WERI-Rb-1 (cell line): ENCODE data around the gene LRRC3.

Source experiments
- DNase-seq: peaks from one replicate; pipeline ENCODE4 v3.0.0-alpha.2; 2020
- H3K27ac ChIP-seq: fragments of 250-450 bp; sonication (Bioruptor Pico); 2 replicates; pipeline ENCODE4 v1.5.1; 2020; ENCODE audit warnings: mild to moderate bottlenecking, moderate library complexity
- H3K27me3 ChIP-seq: fragments of 250-450 bp; sonication (Bioruptor Pico); 2 replicates; pipeline ENCODE4 v1.5.1; 2021; ENCODE audit warnings: mild to moderate bottlenecking, low read depth, moderate library complexity; ENCODE audit not compliant: insufficient read depth, severe bottlenecking
- H3K36me3 ChIP-seq: fragments of 250-450 bp; sonication (Bioruptor Pico); 2 replicates; pipeline ENCODE4 v1.5.1; 2020; ENCODE audit warnings: mild to moderate bottlenecking, moderate library complexity
- H3K4me3 ChIP-seq: 2 replicates; pipeline ENCODE4 v1.5.1; 2011; ENCODE audit warnings: low read depth, mild to moderate bottlenecking, control low read depth, low read length
- H3K9me3 ChIP-seq: fragments of 250-450 bp; sonication (Bioruptor Pico); 2 replicates; pipeline ENCODE4 v1.5.1; 2021; ENCODE audit warnings: mild to moderate bottlenecking, moderate library complexity; ENCODE audit not compliant: severe bottlenecking
- TF ChIP-seq, protein P1 (sequence below): IDR thresholded peaks from 2 replicates; pipeline ENCODE4 v1.5.1; 2011; ENCODE audit warnings: low read depth, mild to moderate bottlenecking, control low read depth, inconsistent platforms, low read length

LRRC3 gene

GRCh38 chr21:44506279-44507255 lies 51.3 kb downstream of the LRRC3 start:
- Histone ChIP-seq H3K4me3 (no peak overlapping the region), H3K36me3 (no peaks in the 10 kb centered on the region), H3K9me3 (no peaks in the 10 kb centered on the region), H3K27ac (no peak overlapping the region), H3K27me3 (no peaks in the 10 kb centered on the region)
- peak; percentile 34 for DNase-seq
- TF ChIP-seq, protein P1, sequence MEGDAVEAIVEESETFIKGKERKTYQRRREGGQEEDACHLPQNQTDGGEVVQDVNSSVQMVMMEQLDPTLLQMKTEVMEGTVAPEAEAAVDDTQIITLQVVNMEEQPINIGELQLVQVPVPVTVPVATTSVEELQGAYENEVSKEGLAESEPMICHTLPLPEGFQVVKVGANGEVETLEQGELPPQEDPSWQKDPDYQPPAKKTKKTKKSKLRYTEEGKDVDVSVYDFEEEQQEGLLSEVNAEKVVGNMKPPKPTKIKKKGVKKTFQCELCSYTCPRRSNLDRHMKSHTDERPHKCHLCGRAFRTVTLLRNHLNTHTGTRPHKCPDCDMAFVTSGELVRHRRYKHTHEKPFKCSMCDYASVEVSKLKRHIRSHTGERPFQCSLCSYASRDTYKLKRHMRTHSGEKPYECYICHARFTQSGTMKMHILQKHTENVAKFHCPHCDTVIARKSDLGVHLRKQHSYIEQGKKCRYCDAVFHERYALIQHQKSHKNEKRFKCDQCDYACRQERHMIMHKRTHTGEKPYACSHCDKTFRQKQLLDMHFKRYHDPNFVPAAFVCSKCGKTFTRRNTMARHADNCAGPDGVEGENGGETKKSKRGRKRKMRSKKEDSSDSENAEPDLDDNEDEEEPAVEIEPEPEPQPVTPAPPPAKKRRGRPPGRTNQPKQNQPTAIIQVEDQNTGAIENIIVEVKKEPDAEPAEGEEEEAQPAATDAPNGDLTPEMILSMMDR: no peak

- TF ChIP-seq, protein P1: no peak
- H3K9me3 ChIP-seq: no peaks in the 10 kb centered on the region
- no peak overlapping the region for H3K27ac ChIP-seq
- no peaks in the 10 kb centered on the region for H3K36me3 ChIP-seq
- H3K4me3 ChIP-seq: no peak overlapping the region
- DNase-seq: no peak
- H3K27me3 ChIP-seq: no peaks in the 10 kb centered on the region
Observed at GRCh38 chr21:44507673-44508425, 52.5 kb downstream of the LRRC3 start.

- Histone ChIP-seq H3K27ac (no peak overlapping the region), H3K36me3 (no peaks in the 10 kb centered on the region), H3K4me3 (no peak overlapping the region), H3K9me3 (no peaks in the 10 kb centered on the region), H3K27me3 (no peaks in the 10 kb centered on the region)
- TF ChIP-seq, protein P1: no peak
- DNase-seq: no peak
Observed at GRCh38 chr21:44508426-44508710, 53.1 kb downstream of the LRRC3 start.

DNA sequence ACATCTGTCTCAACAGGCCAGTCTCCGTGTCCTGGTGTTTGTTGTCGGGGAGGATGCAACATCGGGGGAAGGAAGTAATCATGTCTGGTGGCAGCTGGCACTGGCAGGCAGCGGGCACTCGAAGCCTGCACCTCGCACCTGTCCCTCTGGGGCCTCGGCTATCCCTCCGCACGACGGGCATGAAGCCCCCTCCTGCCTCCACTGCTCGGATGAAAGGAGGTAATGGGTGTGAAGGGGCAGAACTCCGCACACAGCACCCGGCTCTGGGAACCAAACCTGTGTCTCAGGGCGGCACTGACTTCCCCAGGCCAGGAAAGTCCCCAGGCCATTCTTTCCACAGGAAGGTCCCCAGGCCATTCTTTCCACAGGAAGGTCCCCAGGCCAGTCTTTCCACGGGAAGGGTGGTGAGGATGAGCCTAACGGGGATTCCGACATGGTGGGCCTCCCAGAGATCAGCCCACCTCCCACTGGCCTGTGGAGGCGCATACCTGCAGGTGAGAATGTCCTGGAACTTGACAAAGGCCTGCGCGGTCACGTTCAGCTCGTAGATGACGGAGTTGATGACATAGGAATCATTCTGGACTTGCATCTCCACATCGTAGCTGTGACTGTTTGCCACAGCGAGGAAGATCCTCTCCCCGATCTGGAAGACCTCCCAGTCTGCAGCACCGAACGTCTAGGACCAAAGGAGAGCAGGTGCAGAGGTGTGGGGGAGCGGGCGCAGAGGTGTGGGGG lies 53.6 kb downstream of the LRRC3 start:
- H3K4me3 ChIP-seq: no peak overlapping the region
- H3K9me3 ChIP-seq: no peaks in the 10 kb centered on the region
- TF ChIP-seq, protein P1: no peak
- no peak overlapping the region for H3K27ac ChIP-seq
- H3K36me3 ChIP-seq: no peaks in the 10 kb centered on the region
- no peak for DNase-seq
- no peaks in the 10 kb centered on the region for H3K27me3 ChIP-seq

DNA sequence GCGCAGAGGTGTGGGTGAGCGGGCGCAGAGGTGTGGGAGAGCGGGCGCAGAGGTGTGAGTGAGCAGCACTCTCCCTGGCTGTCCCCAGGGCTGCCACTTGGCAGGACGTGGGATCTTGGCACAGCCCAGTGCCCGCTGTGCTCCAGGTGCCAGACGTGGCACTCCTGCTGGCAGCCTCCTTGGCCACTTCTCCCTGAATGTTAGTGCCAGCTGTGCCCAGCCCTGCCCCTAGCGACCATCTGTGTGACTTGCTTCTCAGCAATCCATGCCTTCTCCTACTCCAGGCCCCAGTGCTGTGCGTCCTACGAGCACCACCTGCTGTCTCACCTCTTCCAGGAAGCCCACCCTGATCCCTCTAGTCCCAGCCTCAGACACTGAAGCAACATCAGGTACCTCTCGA lies 54.2 kb downstream of the LRRC3 start:
- H3K27ac ChIP-seq: no peak overlapping the region

More for the DNA sequence above, 54.2 kb downstream of the LRRC3 start:
- TF ChIP-seq, protein P1: no peak
- H3K9me3 ChIP-seq: no peaks in the 10 kb centered on the region
- DNase-seq: no peak
- H3K27me3 ChIP-seq: no peaks in the 10 kb centered on the region
- no peak overlapping the region for H3K4me3 ChIP-seq
- no peaks in the 10 kb centered on the region for H3K36me3 ChIP-seq
